ENCODE data around the gene GIMAP1.

Gene GIMAP1

GRCh38 chr7:150722431-150722931 lies 6.1 kb downstream of the GIMAP1 start:
- no peak for DNase-seq

- DNase-seq, result no peak
Measured at GRCh38 chr7:150723467-150723866, 7.1 kb downstream of the GIMAP1 start.

- DNase-seq, result no peak
Measured at GRCh38 chr7:150727381-150727780, 11.0 kb downstream of the GIMAP1 start.

- no peak for DNase-seq
Measured at GRCh38 chr7:150728011-150728410, 11.6 kb downstream of the GIMAP1 start.

- DNase-seq, result no peak
Measured at GRCh38 chr7:150728609-150729008, 12.2 kb downstream of the GIMAP1 start.

GRCh38 chr7:150731916-150732315 lies 15.5 kb downstream of the GIMAP1 start:
- no peak for DNase-seq

GRCh38 chr7:150732786-150733481 lies 16.5 kb downstream of the GIMAP1 start:
- no peak for DNase-seq

- DNase-seq, result no peak
Measured at GRCh38 chr7:150733482-150734095, 17.2 kb downstream of the GIMAP1 start.

- DNase-seq, result no peak
Measured at GRCh38 chr7:150734254-150734653, 17.8 kb downstream of the GIMAP1 start.

GRCh38 chr7:150735596-150736358 lies 19.4 kb downstream of the GIMAP1 start:
- no peak for DNase-seq

- no peak for DNase-seq
Measured at GRCh38 chr7:150736864-150737263, 20.5 kb downstream of the GIMAP1 start.

GRCh38 chr7:150737265-150738055 lies 21.0 kb downstream of the GIMAP1 start, which contains the start of gene GIMAP5:
TSS of gene GIMAP5 (plus strand) at chr7:150737418. CDS start at chr7:150740885, 3,467 bp downstream.
- DNase-seq, result peak; percentile 40

- DNase-seq, result no peak
Measured at GRCh38 chr7:150738092-150738491, 21.7 kb downstream of the GIMAP1 start.

- no peak for DNase-seq
Measured at GRCh38 chr7:150738591-150739001, 22.2 kb downstream of the GIMAP1 start.

- no peak for DNase-seq
Measured at GRCh38 chr7:150739033-150739432, 22.6 kb downstream of the GIMAP1 start.

GRCh38 chr7:150740053-150740452 lies 23.6 kb downstream of the GIMAP1 start:
- DNase-seq, result no peak

- DNase-seq, result no peak
Measured at GRCh38 chr7:150742286-150742968, 26.0 kb downstream of the GIMAP1 start.

GRCh38 chr7:150744041-150744656 lies 27.7 kb downstream of the GIMAP1 start:
- no peak for DNase-seq

- no peak for DNase-seq
Measured at GRCh38 chr7:150745086-150745485, 28.7 kb downstream of the GIMAP1 start.

GRCh38 chr7:150745876-150746275 lies 29.5 kb downstream of the GIMAP1 start:
- no peak for DNase-seq

- DNase-seq, result no peak
Measured at GRCh38 chr7:150746921-150747320, 30.5 kb downstream of the GIMAP1 start.

GRCh38 chr7:150748376-150748775 lies 32.0 kb downstream of the GIMAP1 start:
- no peak for DNase-seq
